ENCODE data around the gene DNAI7. TPM values are rescaled to one million over a fixed set of nuclear protein-coding genes. Genes with fewer than 3 reads are reported as not detected.

DNAI7 gene
- total RNA-seq, 1 experiment from 2014 or later, result 0.10 TPM

- in situ Hi-C loops (cut with HindIII; ENCODE audit: low pct_unique_long_range_greater_than_20kb, low sequenced_read_pairs) (no loop called here), intact Hi-C loops (cut with micrococcal nuclease; ENCODE audit: unreplicated experiment) (no loop called here)
- H3K36me3 ChIP-seq (ENCODE audit: control insufficient read depth, insufficient read depth, low read length), result no peaks in the 10 kb centered on the region
- ATAC-seq (no peak), DNase-seq (ENCODE audit: low read depth, low spot score) (no peak)
- H3K27ac ChIP-seq (ENCODE audit: low read length), result no peak overlapping the region
- no peaks in the 10 kb centered on the region for H3K27me3 ChIP-seq (ENCODE audit: control insufficient read depth, insufficient read depth, low read length)
- H3K4me3 ChIP-seq (ENCODE audit: low read depth in 2 of 2, low read length in 2 of 2), result peak overlapping the region; percentile 71 to 83
- CTCF ChIA-PET, result interaction anchor here (1.1 kb wide), 1 partner anchor 193 kb away, joined by 5 read pairs; no protein-coding TSS in a partner anchor
- TF ChIP-seq SIN3A (IDR thresholded peaks at IDR 0.05; ENCODE audit: borderline replicate concordance, insufficient read depth, low read depth, low read length), result no peak
- TF ChIP-seq POLR2AphosphoS5 (IDR thresholded peaks at IDR 0.05; ENCODE audit: low read depth, low read length), result no peak
- TF ChIP-seq, protein P1, sequence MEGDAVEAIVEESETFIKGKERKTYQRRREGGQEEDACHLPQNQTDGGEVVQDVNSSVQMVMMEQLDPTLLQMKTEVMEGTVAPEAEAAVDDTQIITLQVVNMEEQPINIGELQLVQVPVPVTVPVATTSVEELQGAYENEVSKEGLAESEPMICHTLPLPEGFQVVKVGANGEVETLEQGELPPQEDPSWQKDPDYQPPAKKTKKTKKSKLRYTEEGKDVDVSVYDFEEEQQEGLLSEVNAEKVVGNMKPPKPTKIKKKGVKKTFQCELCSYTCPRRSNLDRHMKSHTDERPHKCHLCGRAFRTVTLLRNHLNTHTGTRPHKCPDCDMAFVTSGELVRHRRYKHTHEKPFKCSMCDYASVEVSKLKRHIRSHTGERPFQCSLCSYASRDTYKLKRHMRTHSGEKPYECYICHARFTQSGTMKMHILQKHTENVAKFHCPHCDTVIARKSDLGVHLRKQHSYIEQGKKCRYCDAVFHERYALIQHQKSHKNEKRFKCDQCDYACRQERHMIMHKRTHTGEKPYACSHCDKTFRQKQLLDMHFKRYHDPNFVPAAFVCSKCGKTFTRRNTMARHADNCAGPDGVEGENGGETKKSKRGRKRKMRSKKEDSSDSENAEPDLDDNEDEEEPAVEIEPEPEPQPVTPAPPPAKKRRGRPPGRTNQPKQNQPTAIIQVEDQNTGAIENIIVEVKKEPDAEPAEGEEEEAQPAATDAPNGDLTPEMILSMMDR (IDR thresholded peaks at IDR 0.05), result no peak
- TF ChIP-seq, protein P2, sequence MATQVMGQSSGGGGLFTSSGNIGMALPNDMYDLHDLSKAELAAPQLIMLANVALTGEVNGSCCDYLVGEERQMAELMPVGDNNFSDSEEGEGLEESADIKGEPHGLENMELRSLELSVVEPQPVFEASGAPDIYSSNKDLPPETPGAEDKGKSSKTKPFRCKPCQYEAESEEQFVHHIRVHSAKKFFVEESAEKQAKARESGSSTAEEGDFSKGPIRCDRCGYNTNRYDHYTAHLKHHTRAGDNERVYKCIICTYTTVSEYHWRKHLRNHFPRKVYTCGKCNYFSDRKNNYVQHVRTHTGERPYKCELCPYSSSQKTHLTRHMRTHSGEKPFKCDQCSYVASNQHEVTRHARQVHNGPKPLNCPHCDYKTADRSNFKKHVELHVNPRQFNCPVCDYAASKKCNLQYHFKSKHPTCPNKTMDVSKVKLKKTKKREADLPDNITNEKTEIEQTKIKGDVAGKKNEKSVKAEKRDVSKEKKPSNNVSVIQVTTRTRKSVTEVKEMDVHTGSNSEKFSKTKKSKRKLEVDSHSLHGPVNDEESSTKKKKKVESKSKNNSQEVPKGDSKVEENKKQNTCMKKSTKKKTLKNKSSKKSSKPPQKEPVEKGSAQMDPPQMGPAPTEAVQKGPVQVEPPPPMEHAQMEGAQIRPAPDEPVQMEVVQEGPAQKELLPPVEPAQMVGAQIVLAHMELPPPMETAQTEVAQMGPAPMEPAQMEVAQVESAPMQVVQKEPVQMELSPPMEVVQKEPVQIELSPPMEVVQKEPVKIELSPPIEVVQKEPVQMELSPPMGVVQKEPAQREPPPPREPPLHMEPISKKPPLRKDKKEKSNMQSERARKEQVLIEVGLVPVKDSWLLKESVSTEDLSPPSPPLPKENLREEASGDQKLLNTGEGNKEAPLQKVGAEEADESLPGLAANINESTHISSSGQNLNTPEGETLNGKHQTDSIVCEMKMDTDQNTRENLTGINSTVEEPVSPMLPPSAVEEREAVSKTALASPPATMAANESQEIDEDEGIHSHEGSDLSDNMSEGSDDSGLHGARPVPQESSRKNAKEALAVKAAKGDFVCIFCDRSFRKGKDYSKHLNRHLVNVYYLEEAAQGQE (IDR thresholded peaks at IDR 0.05; ENCODE audit: insufficient read depth in 1 of 2, low read depth in 2 of 2, low read length in 1 of 2), result no peak
- TF ChIP-seq TCF7L2 (IDR thresholded peaks at IDR 0.05; ENCODE audit: low read depth, low read length), result no peak
- no peaks in the 10 kb centered on the region for H3K9me3 ChIP-seq (ENCODE audit: control insufficient read depth, insufficient read depth, low read depth, low read length)
- no TSS peak for BruUV-seq (replicated peaks)
- POLR2A ChIA-PET, result interaction anchor here (0.7 to 1.0 kb wide), 2 partner anchors 57 to 806 kb away, joined by 3 read pairs; partner anchors contain the start of gene KRAS
- H3K4me1 ChIP-seq (ENCODE audit: control insufficient read depth, insufficient read depth, low read length), result peaks cover 16% of the 10 kb centered on the region
These were observed 746 bp downstream of the DNAI7 start for GRCh38 chr12:25194214-25194613.

DNA sequence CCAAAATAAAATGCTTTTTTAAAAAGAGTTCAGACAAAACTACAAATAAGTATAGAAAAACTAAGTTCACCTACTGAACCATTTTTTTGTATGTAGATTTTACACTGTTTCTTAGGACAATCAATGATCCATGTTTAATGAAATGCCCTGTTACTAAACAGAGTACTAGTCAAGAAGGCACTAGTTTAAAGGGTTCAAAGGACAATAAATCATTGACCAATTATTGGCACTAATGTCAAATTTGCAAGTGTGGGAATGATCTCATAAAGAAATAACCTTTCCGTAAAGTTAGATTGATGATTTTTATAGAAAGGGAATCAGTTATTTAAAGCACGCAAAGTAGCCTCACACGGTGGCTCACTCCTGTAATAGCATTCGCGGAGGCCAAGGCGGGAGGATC is 4.2 kb downstream of the DNAI7 start:
- ChIA-PET POLR2A (no interaction called here), CTCF (no interaction called here)
- intact Hi-C loops (cut with micrococcal nuclease; ENCODE audit: unreplicated experiment) (no loop called here), in situ Hi-C loops (cut with HindIII; ENCODE audit: low pct_unique_long_range_greater_than_20kb, low sequenced_read_pairs) (no loop called here)
- Histone ChIP-seq H3K4me1 (ENCODE audit: control insufficient read depth, insufficient read depth, low read length) (peaks cover 8% of the 10 kb centered on the region; the same call in 1 of the 2 replicates), H3K27ac (ENCODE audit: low read length) (no peak overlapping the region), H3K36me3 (ENCODE audit: control insufficient read depth, insufficient read depth, low read length) (no peaks in the 10 kb centered on the region), H3K9me3 (ENCODE audit: control insufficient read depth, insufficient read depth, low read depth, low read length) (no peaks in the 10 kb centered on the region), H3K4me3 (ENCODE audit: low read depth in 2 of 2, low read length in 2 of 2) (no peak overlapping the region), H3K27me3 (ENCODE audit: control insufficient read depth, insufficient read depth, low read length) (peaks cover 5% of the 10 kb centered on the region; the same call in 1 of the 2 replicates)
- ATAC-seq (no peak), DNase-seq (ENCODE audit: low read depth, low spot score) (no peak)
- TF ChIP-seq, protein P2 (IDR thresholded peaks at IDR 0.05; ENCODE audit: insufficient read depth in 1 of 2, low read depth in 2 of 2, low read length in 1 of 2), result no peak
- TF ChIP-seq SIN3A (IDR thresholded peaks at IDR 0.05; ENCODE audit: borderline replicate concordance, insufficient read depth, low read depth, low read length) (no peak), POLR2AphosphoS5 (IDR thresholded peaks at IDR 0.05; ENCODE audit: low read depth, low read length) (no peak), TCF7L2 (IDR thresholded peaks at IDR 0.05; ENCODE audit: low read depth, low read length) (no peak)
- TF ChIP-seq, protein P1 (IDR thresholded peaks at IDR 0.05), result no peak
- BruUV-seq (replicated peaks), result no TSS peak
